Measurements from ENCODE around the gene CCDC175. TPM values are rescaled to one million over a fixed set of nuclear protein-coding genes. Genes with fewer than 3 reads are reported as not detected.
A peak's percentile ranks its signal among the peaks of the same experiment; 100 is the strongest.

CCDC175 gene
- total RNA-seq, 1 experiment from 2014 or later, result not detected

DNA sequence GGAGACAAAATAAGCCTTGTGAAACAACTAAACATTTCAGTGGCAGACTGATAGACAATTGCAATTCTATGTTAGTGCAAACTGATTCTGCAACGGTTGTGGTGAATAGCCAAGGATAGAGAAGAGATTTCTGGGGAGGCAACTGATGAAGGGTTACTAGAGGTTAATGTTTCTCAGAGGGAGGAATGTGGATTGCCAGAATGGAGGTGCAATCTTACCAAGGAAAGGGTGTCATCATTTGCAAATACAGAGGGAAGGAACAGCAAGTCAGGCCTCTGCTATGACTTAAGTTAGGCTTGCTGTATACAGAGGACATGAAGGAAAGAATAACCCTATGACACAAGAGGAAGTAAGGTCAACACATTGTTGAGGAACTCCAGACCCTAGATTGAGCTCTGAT is 35.8 kb downstream of the CCDC175 start:
- no peak for DNase-seq (ENCODE audit: low read depth)

DNA sequence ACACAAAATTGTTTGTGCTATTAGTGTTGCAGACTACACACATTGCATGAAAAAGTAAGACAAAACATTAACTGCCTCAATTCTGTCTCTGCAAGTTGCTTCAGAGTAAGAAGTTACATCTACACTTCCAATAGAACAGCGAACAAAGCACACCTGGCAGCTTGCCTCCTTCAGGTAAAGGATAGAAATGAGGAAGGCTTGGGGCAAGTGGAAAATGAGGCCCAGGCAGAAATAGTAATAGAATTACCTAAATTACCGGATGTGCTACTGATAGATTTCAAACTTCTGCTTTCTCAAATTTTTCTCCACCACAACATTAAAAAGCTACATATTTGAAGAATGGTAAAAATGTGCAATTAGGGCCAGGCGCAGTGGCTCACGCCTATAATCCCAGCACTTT is 37.7 kb downstream of the CCDC175 start:
- no peak for DNase-seq (ENCODE audit: low read depth)

DNA sequence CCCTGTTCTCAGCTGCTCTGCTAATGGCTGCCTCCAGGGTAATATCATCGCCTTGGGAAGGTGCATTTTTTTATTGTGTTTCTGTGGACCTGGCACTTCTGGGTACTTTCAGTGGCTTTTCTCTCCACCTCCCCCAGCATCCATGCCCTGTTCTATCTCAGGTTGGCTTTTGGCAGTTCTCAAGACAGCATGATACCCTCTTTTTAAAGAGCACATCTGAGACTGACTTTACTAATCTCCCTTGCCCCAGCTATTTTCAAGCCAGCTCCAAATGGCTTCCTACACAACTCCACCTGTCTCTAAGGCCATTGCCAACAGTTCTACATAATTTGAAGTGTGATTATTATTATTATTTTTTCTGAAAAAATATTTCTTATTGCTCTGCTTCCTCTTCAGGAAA is 39.1 kb downstream of the CCDC175 start:
- no peak for DNase-seq (ENCODE audit: low read depth)

DNA sequence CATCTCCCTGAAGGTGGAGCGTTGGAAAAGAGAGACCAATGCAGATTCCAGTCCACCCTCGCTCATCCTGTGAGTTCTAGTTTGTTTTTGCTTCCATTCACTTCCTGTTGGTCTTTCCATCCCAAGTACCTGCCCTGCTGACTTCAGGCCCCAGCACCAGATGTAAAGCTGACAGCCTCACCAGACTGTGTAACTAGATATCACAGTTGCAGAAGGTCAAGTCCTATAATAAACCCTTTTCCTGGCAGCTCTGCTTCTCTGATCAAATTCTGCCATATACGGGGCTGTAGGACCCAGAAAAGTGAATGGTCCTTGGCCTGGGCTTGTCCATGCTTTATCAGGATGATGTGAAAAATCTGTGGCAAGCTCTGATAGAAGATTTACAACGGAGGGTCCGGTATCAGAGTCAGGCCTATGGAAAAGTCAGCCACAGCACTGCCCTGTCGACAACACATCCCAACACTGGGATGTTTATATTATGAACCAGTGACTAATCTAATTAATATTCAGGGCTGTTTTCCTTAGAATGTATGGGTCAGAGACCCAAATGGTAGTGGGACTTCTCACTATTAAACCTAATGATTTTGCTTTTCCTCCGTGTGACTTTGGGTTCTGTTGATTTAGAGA is 42.1 kb downstream of the CCDC175 start:
- DNase-seq (ENCODE audit: low read depth), result peak; percentile 31

DNA sequence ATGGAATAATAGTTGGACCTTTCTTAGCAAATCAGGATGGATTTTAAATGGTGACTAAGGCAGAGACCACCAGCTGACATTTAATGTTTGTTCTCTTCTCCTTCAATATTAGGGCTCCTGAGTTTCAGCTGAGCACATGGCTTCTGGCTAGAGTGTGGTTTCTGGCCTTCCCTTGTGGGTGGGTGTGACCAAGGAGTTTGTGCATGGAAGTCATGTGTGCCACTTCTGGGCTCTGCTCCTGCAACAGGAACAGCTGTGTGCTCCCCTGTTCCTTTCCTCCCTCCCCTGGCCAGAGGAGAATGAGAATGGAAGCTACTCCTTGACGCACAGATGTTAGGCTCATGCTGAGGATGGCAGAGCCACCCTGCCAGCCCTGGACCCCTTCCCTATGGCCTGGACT is 44.2 kb downstream of the CCDC175 start:
- DNase-seq (ENCODE audit: low read depth), result no peak

DNA sequence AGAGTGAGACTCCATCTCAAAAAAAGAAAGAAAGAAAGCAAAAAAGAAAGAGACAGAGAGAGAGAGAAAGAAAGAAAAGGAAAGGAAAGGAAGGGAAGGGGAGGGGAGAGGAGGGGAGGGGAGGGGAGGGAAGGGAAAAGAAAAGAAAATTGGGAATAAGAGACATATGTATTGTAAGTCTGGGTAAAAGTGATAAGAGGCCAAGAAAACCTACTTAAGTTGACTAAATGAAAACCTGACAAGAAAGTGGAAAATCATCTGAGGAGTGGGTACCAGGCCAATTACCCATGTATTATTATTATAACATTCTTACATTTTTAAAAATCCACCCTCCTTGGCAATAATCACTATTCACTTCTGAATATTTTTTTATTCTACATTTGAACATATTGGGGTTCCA is 46.3 kb downstream of the CCDC175 start:
- no peak for DNase-seq (ENCODE audit: low read depth)

DNA sequence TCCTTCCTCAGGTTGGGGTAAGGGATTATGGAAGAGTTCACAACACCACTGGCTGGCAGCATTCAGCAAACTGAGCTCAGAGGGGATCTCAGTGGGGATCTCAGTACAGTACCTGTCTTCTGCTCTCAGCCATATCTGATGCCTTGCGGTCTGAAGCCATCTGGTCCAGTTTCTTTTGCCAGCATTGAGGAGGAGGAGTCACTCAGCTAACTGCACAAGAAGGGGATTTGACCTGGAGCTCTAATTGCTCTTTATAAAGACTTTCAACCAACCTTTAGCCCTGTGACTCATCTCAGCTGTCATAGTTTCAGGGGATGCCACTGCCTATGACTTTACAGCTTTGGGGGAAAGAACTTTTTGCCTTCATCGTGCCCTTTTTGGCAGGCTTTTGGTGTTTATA is 47.4 kb downstream of the CCDC175 start:
- DNase-seq (ENCODE audit: low read depth), result peak; percentile 25

DNA sequence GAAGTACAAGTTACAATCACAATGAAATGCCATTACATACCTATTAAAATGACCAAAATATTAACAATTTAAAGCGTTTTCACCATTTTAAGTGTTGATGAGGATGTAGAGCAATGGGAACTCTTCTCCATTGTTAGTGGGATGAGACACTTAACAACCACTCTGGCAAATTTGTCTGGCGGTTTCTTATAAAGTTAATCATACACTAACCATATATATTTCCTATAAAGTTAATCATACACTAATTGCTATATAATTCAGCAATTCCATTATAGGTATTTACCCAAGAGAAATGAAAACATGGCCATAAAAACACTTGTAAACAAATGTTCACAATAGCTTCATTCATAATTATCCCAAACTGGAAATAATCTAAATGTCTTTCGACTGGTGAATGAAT is 56.4 kb downstream of the CCDC175 start:
- no peak for DNase-seq (ENCODE audit: low read depth)

DNA sequence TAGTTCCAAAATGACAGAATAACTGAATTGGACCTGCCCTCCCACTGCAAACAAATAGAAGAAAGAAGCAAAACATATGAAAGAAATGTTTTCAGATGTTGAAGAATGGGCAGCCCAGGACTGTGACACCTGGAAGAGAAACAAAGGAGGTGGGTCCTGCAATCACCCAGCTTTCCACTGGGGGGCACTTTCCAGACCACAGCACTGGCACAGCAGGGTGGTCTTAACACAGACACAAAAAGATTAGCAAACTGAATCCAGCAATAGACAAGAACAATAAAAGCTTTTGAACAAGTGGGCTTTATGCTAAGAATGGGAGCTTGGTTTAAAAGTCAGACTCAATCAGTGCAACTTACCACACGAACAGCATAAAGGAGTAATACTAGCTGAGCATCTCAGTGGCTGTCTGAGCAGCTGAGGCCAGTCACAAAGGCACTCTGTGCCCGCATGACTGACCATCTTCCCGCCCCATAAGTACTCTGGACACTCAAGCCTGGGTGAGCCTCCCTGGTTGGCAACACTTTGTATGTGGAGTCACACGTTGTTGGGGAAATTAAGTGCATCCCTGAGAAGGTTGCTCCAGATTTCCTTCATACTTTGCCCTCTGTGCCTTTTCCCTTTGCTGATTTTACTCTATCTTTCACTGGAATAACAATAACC is 64.6 kb downstream of the CCDC175 start:
- DNase-seq (ENCODE audit: low read depth), result no peak

DNA sequence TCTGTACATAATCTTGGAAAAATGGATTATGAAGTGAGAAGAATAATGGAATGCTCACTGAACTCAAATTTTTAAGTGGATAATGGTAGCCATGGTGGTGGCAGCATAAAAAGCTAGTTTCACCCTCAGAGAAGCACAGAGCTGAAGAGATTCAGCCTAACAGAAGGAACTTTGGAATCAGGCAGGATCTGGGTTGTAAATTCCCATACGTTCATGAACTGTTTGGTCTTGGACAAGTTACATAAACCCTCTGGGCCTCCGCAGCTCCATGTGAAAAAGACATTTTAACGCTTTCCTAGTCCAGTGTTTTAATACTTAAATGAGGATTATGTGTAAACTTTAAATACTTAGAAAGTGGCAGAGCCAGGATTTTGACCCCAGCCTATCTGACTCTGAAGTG is 65.6 kb downstream of the CCDC175 start:
- no peak for DNase-seq (ENCODE audit: low read depth)

DNA sequence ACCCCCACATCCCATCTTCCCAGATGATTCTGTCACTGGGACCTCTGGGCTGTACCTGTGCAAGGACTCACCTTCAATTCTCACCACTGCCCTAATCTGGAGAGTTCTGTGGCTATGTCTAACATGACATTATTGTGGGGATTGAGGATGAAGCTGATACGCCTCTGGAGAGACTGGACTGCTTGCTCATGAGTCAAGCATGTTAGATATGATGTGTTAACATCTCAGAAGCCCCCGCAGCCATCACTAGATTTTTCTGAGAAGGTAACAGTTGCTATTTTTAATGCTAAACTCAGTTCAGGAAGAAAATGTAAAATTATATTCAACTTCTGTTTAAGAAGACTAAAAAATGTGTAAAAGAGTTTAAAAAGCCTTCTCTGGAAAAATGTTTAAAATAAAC is 66.6 kb downstream of the CCDC175 start:
- DNase-seq (ENCODE audit: low read depth), result no peak

DNA sequence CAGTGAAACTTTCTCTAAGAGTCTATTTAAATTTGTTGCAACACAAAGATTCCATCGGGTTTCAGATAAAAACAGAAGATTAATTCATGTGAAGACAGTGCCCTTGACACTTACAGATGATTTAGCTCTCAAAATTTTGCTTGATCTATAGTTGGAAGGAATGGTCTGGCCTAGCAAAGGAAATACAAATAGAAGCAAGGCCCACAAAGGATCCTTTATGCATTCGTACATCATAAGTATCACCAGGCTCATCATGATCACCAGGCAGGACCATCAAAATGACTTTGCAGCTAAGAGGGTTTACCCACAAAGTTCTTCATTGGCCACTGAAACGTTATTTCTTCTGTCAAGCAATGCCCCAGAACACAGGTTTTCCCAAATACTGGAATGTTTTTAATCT is 67.5 kb downstream of the CCDC175 start:
- DNase-seq (ENCODE audit: low read depth), result no peak

DNA sequence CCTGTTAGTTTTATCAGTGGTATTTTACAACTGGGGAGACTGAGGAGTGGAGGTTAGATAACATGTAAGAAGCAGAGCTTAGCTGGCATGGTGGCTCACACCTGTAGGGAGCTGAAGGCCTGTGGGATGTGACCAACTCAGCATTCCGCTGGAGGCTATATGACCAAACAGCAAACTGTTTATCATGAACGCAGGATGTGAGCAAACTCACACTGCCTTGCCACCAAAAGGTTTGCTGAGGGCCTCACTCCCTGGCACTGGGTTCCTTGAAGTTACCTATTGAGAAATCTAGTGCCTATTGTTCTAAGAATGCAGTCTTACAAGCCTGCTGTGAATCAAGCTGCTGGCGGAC is 68.9 kb downstream of the CCDC175 start:
- DNase-seq (ENCODE audit: low read depth), result no peak

DNA sequence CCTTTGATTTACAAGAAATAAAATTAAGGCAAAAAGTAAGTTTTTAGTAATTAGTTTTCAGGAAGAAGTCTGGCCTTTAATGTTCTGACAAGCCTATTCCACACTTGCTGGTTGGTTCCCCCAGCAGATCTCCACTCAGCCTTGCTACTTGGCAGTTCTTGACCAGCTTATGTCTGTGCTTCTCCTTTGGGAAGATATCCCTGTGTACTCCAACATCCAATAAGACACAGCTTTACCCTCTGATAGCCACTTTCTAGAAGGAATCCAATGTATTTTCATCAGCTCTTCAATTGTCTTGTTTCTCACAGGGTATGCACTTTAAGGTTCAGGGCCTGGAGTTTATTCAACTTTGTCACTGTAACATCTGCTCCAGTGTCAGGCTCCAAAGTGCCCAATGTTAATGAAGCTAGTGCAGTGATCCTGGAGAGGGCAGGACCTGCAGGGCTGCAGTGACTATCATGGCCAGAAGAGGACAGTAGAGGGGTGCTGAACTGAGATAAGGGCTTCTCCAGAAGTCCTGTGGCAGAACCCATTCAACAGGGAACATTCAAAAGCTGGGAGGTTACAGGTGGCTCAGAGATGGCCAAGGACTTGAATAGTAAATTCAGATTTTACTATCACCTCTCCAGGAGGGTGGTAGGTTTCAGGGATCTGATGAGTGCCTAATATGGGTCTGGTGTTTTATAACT is 69.4 kb downstream of the CCDC175 start:
- peak; percentile 58 for DNase-seq (ENCODE audit: low read depth)

DNA sequence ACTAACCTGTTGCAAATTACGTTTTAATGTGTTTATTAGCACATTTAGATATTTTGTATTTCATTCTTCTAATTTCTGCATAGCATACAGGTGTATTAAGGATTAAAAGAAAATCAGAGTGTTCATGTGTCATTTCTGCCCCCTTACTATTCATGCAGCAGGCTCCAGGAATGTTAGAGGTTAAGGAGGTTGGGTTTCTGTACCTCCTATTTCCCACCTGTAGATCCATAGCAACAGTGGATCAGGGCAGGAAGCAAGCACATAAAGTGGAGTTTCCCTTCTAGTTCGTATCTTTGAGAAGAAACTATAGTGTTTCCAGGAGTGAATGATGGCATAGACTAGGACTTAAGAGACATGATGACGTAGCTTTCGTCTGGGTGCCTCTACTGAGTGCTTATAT is 73.4 kb downstream of the CCDC175 start:
- DNase-seq (ENCODE audit: low read depth), result no peak

DNA sequence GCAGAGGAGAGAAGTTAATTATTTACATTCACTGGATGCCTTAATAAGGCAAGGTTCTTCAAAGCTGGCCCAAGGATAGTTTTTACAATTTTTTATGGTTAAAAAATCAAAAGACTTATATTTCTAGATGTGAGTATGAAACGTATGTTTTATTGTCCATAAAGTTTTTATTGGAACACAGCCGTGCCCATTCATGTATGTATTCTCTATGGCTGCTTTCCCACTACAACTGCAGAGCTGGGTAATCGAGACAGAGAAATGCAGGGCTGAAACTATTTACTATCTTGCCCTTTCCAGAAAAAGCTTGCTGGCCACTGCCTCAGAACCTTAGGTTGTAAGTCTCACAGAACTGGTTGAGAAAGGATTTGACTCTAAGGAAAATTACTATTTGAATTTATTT is 75.9 kb downstream of the CCDC175 start:
- no peak for DNase-seq (ENCODE audit: low read depth)

DNA sequence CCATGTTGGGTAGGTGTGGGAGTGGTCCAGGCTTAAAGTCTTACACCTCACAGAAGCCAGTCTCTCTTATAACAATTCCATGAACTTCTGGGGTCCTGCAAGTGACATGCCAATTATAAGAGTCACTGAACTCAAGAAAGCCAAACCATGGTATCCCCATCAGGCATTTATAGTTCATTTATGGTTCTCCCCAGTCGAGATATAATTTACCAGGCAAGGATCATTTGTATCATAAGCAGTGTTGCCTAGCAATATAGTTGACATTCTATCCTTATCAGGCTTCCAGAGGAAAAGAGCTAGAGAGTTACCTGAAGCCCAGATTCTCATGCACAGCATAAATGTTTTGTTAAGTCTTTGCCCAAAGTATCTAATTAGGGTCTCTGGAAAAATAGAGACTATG is 84.2 kb downstream of the CCDC175 start:
- DNase-seq (ENCODE audit: low read depth), result no peak

DNA sequence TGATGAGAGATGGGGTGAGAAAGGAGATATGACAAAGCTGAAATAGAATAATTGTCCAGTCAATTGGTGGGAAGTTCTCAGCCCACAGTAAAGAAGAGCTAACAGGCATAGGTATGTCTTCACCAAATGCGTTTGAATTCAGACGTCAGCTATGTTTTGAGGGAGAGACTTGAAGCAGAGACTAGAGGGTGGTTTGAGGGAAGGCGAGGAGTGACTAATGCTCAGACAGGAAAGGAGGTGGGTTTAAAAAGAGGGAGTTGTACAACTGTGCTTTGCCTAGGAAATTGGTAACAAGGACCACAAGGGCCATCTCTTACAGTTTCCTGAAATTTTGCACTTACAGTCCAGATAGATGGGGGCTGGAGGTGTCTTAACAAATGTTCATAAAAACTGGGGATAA is 85.9 kb downstream of the CCDC175 start:
- no peak for DNase-seq (ENCODE audit: low read depth)

DNA sequence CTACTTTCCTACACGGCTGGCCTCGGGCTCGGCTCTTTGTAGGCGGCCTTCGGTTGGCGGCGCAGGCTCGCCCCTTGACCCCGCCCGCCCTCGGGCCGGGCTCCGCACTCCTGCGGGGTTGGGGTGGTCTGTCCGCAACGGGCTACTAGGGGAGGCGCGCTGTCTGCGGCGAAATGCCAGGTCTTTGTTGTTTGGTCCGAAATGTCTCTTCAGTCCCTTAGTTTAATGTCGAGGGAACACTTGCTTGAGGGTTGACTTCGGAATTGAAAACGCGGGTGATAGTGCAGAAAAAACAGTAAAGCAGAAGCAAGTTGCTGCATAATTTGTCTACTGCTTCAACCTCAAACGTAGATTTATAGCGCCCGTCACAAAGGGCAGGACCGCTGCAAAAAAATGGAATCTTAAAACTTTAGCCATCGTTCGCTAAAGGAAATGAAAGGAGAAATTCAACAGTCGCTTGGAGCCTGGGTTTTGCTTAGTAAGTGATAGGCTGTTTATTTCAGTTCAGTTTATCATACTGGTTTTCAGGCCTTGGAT is 91.9 kb downstream of the CCDC175 start:
- peak; percentile 32 for DNase-seq (ENCODE audit: low read depth)

DNA sequence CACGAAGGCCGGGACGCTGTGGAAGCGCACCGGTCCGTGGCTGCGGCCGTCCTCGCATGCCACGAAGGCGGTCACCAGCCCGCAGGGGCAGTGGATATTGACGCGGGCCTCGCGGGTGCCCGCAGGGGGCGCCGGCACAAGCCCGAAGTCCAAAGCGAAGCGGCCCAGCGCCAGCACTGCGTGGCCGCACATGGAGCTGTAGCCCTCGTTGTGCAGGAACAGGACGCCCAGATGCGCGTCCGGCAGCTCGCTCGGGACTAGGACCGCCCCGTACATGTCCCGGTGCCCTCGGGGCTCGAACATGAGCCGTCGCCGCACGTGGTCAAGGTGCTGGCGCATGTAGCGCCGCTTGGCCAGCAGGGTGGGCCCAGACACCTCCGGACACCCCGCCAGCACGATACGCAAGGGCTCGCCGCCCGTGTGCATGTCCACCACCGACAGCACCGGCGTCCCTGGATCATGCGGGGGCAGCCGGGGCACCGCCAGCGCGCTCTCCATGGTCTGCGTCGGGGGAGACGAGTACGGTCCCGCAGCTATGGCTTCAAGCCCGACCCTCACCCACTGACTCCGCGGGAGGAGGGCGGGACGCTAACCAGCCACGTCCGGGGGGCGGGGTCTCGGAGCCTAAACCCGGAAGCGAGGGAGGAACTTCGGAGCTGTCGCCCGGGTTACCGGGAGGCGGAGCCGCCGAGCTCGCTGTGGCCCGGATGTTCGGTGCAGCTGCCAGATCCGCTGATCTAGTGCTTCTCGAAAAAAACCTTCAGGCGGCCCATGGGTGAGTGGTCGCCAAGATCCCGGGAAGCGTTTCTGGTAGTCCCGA is 92.6 kb downstream of the CCDC175 start, which contains the start of the genes JKAMP and L3HYPDH:
JKAMP (plus strand) TSS at position 699 of the 820 bp plus-strand sequence; CDS start at position 772, 73 bp downstream.
L3HYPDH (minus strand) TSS at position 590 of the 820 bp plus-strand sequence; CDS start at position 498, 92 bp downstream.
- peak; percentile 94 for DNase-seq (ENCODE audit: low read depth)

DNA sequence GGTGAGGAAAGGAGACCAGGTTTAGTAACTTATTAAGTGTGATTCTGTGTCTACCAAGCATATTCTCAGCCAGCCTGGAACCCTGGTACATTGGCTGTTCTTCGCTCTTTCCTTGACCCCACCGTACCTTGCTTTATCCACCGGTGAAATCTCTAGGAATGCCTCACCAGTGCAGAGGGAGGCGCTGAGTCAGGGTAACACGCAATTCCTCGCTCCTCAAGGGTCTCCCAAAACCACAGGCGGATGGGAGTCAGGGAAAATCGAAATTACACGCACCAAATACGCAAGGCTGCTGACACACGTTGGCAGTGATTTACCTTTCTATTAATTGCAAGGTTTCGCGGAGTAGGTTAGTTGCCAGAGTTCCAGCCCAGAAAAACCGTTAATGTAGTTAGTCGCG is 93.2 kb downstream of the CCDC175 start:
- peak; percentile 78 for DNase-seq (ENCODE audit: low read depth)
